Ovary (tissue), 3 donors: ENCODE data around the gene DYRK1B.

Experiments
- EP300 ChIP-seq: sonication (generic); formaldehyde crosslinking; IDR thresholded peaks from one replicate; pipeline ENCODE4 v1.6.1; 2017; ENCODE audit warnings: antibody characterized with exemption
- POLR2A ChIP-seq: fragments of 450-650 bp; IDR thresholded peaks from one replicate; pipeline ENCODE4 v1.6.1; 2017; ENCODE audit warnings: antibody characterized with exemption, mild to moderate bottlenecking, moderate library complexity
- TF ChIP-seq, protein P1 (sequence below), 3 donors: fragments of 450-650 bp in 2 of 3; fragments of 200-600 bp in 1 of 3; IDR thresholded peaks; one replicate each; pipeline versions ENCODE4 v1.5.1 to v1.8.0; 2016 to 2022; ENCODE audit warnings: antibody characterized with exemption in 3 of 3, mild to moderate bottlenecking in 1 of 3
- donor health status: DM: no; HTN: no; CAD: no.

DNA sequence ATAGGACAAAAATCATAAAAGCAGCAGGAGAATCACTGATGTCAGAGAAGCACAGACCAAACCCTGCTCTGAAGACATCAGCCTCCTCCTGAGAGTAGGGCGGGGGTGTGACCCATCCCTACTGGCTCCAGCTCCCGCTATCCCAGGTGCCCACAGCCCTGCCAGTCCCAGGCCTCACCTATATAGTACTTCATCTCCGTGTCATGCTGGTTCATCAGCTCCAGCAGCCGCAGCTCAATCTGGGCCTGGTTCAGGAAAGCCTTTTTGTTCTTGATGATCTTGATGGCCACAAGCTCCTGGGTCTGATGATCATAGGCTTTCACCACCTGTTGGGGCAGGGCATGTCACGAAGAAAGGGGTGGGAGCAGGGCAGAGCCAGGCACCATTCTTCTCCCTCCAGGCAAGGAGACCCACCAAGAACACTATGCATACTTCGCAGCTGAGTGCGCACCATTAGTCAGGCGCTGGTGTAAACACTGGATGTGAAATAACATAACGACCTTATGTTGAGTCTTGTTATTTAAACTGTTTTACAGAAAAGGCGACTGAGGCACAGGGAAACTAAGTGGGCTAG, 4.2 kb downstream of the DYRK1B start:
- TF ChIP-seq, protein P1, sequence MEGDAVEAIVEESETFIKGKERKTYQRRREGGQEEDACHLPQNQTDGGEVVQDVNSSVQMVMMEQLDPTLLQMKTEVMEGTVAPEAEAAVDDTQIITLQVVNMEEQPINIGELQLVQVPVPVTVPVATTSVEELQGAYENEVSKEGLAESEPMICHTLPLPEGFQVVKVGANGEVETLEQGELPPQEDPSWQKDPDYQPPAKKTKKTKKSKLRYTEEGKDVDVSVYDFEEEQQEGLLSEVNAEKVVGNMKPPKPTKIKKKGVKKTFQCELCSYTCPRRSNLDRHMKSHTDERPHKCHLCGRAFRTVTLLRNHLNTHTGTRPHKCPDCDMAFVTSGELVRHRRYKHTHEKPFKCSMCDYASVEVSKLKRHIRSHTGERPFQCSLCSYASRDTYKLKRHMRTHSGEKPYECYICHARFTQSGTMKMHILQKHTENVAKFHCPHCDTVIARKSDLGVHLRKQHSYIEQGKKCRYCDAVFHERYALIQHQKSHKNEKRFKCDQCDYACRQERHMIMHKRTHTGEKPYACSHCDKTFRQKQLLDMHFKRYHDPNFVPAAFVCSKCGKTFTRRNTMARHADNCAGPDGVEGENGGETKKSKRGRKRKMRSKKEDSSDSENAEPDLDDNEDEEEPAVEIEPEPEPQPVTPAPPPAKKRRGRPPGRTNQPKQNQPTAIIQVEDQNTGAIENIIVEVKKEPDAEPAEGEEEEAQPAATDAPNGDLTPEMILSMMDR (IDR thresholded peaks at IDR 0.05) = no peak
- TF ChIP-seq POLR2A (no peak), EP300 (no peak)
